ENCODE data around the gene HIGD1C. TPM values are rescaled to one million over a fixed set of nuclear protein-coding genes. Genes with fewer than 3 reads are reported as not detected.
"Not testable (repeated sequence)": the region's sequence is repeated elsewhere in the genome, so short reads cannot be mapped to it uniquely, and the experiment has no call there.

The HIGD1C gene
- total and polyA plus RNA-seq, 5 experiments from 2014 or later: not detected

DNA sequence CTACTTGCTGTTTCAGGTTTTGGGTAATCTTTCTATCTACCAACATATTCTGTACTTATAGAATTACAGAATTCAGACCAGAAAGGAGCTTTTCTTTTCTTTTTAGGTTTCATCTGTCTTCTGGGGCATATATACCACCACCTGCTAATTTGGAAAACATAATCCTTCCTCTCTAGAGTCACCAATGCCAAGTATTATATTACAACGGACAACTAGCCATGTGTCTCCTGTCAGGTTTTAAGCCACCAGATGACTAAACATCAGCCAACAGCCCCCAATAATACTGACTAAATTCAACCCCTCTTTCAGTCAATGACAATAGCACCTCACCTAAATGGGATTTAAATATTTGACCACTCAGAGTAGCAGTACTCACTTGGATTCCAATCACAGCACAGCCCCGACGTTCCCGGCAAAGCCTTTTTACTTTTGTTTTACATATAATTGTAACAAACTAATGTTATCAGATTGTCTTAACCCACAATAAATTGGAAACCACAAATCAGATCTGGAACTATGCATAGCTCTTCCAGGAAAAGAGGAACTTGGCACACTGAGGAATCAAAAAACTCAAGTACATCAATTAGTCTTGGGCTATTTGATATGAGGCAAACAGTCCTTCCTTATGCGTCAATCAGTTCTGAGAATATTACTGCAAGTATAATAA, 60.4 kb downstream of the HIGD1C start:
- Mint-ChIP-seq H3K36me3 (peaks cover 0 to 7% (median 0%) of the 10 kb centered on the region in 3 donors), H3K9me3 (no peaks in the 10 kb centered on the region), H3K4me3 (no peak overlapping the region), H3K27ac (peak overlapping the region in 7 of 10 donors; percentile 16 to 61 (median 47)), H3K27me3 (no peaks in the 10 kb centered on the region), H3K4me1 (peaks cover 13 to 59% (median 42%) of the 10 kb centered on the region in 4 donors)
- POLR2A ChIA-PET: interaction anchor here (0.7 to 2.3 kb wide), 3 partner anchors 10 to 180 kb away, joined by 3 to 9 read pairs (median 3); partner anchors contain the start of gene SLC11A2
- DNase-seq (no peak), ATAC-seq (no peak)

- no peaks in the 10 kb centered on the region for H3K9me3 Mint-ChIP-seq
- DNase-seq (no peak), ATAC-seq (no peak)
- H3K27me3 Mint-ChIP-seq: no peaks in the 10 kb centered on the region
- H3K4me1 Mint-ChIP-seq: peaks cover 13 to 61% (median 38%) of the 10 kb centered on the region in 4 donors
- H3K27ac Mint-ChIP-seq: peak overlapping the region in 2 of 10 donors; percentile 11 to 47
- no peak overlapping the region for H3K4me3 Mint-ChIP-seq
- H3K36me3 Mint-ChIP-seq: peaks cover 0 to 3% (median 0%) of the 10 kb centered on the region in 3 donors
- POLR2A ChIA-PET: interaction anchor here (0.7 to 2.3 kb wide), 3 partner anchors 11 to 181 kb away, joined by 3 to 9 read pairs (median 3); partner anchors contain the start of gene SLC11A2
Observed at GRCh38 chr12:51013441-51013840, 61.1 kb downstream of the HIGD1C start.

DNA sequence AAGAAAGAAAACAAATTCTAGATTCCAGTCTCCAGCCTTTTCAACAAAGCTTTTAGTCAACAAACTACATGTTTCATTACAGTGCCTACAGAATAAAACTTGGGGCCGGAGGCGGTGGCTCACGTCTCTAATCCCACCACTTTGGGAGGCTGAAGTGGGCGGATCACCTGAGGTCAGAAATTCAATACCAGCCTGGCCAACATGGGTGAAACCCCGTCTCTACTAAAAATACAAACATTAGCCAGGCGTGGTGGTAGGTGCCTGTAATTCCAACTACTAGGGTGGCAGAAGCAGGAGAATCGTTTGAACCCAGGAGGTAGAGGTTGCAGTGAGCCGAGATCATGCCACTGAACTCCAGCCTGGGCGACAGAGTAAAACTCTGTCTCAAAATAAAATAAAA, 62.1 kb downstream of the HIGD1C start:
- ATAC-seq, H3K27me3 Mint-ChIP-seq, H3K9me3 Mint-ChIP-seq, H3K36me3 Mint-ChIP-seq, H3K4me3 Mint-ChIP-seq, H3K27ac Mint-ChIP-seq, DNase-seq: not testable (repeated sequence)
- H3K4me1 Mint-ChIP-seq: peaks cover 8 to 56% (median 33%) of the 10 kb centered on the region in 4 donors
- POLR2A ChIA-PET: interaction anchor here (2.3 kb wide), 1 partner anchor 11 kb away, joined by 9 read pairs; the partner anchor contains the start of gene SLC11A2

DNA sequence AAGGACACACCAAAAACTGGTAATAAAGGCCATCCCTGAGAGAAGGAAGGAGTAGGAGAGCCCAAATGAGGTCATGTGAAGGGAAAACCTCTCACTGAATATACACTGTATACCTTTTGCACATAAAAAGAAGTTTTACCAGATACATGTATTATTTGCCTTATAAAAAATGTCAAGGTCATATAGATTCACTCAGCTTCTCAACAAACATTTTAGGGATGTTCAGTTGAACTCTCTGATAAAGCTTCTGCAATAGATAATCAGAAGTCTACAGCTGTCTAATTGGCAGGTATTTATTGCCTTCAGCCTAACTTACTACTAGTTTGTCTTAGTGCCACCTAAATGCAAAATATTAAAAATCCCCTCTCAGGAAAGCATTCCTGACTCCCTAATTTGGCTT, 65.1 kb downstream of the HIGD1C start:
- DNase-seq (no peak), ATAC-seq (no peak)
- no peaks in the 10 kb centered on the region for H3K9me3 Mint-ChIP-seq
- H3K4me3 Mint-ChIP-seq: no peak overlapping the region
- POLR2A ChIA-PET: no interaction called here
- H3K36me3 Mint-ChIP-seq: no peaks in the 10 kb centered on the region
- H3K27ac Mint-ChIP-seq: peak overlapping the region in 3 of 10 donors; percentile 8 to 34 (median 13)
- H3K27me3 Mint-ChIP-seq: no peaks in the 10 kb centered on the region
- H3K4me1 Mint-ChIP-seq: peaks cover 18 to 58% (median 44%) of the 10 kb centered on the region in 4 donors

DNA sequence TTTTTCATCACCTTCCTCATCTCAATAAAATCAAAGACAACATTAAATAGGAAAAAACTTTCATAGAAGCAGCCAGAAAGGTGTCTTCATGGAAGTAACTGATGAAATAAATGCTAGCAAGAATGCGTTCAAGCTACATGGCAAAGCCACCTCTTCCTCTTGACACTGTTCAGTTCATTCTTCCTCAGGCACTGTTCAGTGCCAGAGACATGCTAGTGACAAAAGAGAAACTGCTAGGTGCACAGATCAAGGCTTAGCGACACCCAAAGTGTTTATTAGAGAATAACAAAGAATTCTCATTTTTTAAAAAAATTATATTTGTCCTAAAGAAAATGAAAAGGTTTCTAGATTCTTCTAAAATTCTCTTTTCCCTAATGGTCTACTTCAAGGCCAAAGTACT, 66.6 kb downstream of the HIGD1C start:
- DNase-seq (no peak), ATAC-seq (peak in 1 of 2 donors; percentile 38)
- Mint-ChIP-seq H3K4me1 (peaks cover 16 to 58% (median 49%) of the 10 kb centered on the region in 4 donors), H3K4me3 (no peak overlapping the region), H3K9me3 (no peaks in the 10 kb centered on the region), H3K27me3 (no peaks in the 10 kb centered on the region), H3K27ac (peak overlapping the region in 3 of 10 donors; percentile 12 to 34 (median 17)), H3K36me3 (no peaks in the 10 kb centered on the region)
- POLR2A ChIA-PET: interaction anchor here (0.7 to 2.3 kb wide), 3 partner anchors 9 to 249 kb away, joined by 4 to 13 read pairs (median 8); no protein-coding TSS in a partner anchor

GRCh38 chr12:51019927-51020326, 67.6 kb downstream of the HIGD1C start:
- Mint-ChIP-seq H3K9me3 (no peaks in the 10 kb centered on the region), H3K36me3 (no peaks in the 10 kb centered on the region), H3K27me3 (no peaks in the 10 kb centered on the region), H3K4me1 (peaks cover 26 to 68% (median 59%) of the 10 kb centered on the region in 4 donors), H3K27ac (peak overlapping the region in 2 of 10 donors; percentile 43 to 71), H3K4me3 (no peak overlapping the region)
- DNase-seq (no peak), ATAC-seq (no peak)
- POLR2A ChIA-PET: interaction anchor here (2.3 kb wide), 1 partner anchor 8 kb away, joined by 13 read pairs; no protein-coding TSS in a partner anchor

Other genes with a start within 250 kb of the HIGD1C start
- 10 to 100 TPM; 44.2 to 46.5 TPM for gene ATF1, start 188.4 kb upstream of the HIGD1C start, total RNA-seq
- gene ATF1, start 188.4 kb upstream of the HIGD1C start, polyA plus RNA-seq: 10 to 100 TPM; 23.5 to 36.3 (median 34.5) TPM
- gene TMPRSS12, start 109.6 kb upstream of the HIGD1C start, total RNA-seq: not detected
- gene TMPRSS12, start 109.6 kb upstream of the HIGD1C start, polyA plus RNA-seq: not detected
- gene SLC11A2, start 73.8 kb downstream of the HIGD1C start, total RNA-seq: 10 to 100 TPM; 66.0 to 70.2 TPM
- 10 to 100 TPM in 1 of 3 donors, 1 to 10 TPM in 2; 6.9 to 17.2 (median 9.0) TPM for gene SLC11A2, start 73.8 kb downstream of the HIGD1C start, polyA plus RNA-seq
- gene LETMD1, start 95.8 kb downstream of the HIGD1C start, total RNA-seq: 10 to 100 TPM; 88.4 to 91.2 TPM
- gene LETMD1, start 95.8 kb downstream of the HIGD1C start, polyA plus RNA-seq: 10 to 100 TPM; 30.1 to 36.3 (median 30.9) TPM
- gene CSRNP2, start 131.1 kb downstream of the HIGD1C start, total RNA-seq: 10 to 100 TPM; 27.8 to 35.2 TPM
- gene CSRNP2, start 131.1 kb downstream of the HIGD1C start, polyA plus RNA-seq: 1 to 10 TPM; 2.7 to 3.6 (median 2.7) TPM
- 10 to 100 TPM; 33.6 to 34.9 TPM for gene TFCP2, start 220.6 kb downstream of the HIGD1C start, total RNA-seq
- gene TFCP2, start 220.6 kb downstream of the HIGD1C start, polyA plus RNA-seq: 10 to 100 TPM in 1 of 3 donors, 1 to 10 TPM in 2; 8.0 to 16.7 (median 9.9) TPM

Measured in naive thymus-derived CD8-positive, alpha-beta T cell (primary cell).